IPS-20b (cell line): Measurements from ENCODE around the gene CECR2.
A peak's percentile ranks its signal among the peaks of the same experiment; 100 is the strongest.

Source experiments
- H3K27ac ChIP-seq: one replicate; pipeline ENCODE4 v1.5.1; 2013; ENCODE audit warnings: low read length
- H3K27me3 ChIP-seq: 2 replicates; pipeline ENCODE4 v1.6.1; 2013; ENCODE audit warnings: mild to moderate bottlenecking, low read length, inconsistent platforms; ENCODE audit not compliant: insufficient read depth
- H3K36me3 ChIP-seq: 2 replicates; pipeline ENCODE4 v1.6.1; 2013; ENCODE audit warnings: low read depth, mild to moderate bottlenecking, inconsistent platforms, low read length, moderate library complexity; ENCODE audit not compliant: insufficient read depth
- H3K4me1 ChIP-seq: 2 replicates; pipeline ENCODE4 v1.6.1; 2013; ENCODE audit warnings: mild to moderate bottlenecking, control low read depth, inconsistent platforms, low read length, moderate library complexity; ENCODE audit not compliant: insufficient read depth
- H3K4me3 ChIP-seq: 2 replicates; pipeline ENCODE4 v1.5.1; 2013; ENCODE audit warnings: mild to moderate bottlenecking, low read length, inconsistent platforms
- H3K9ac ChIP-seq: 2 replicates; pipeline ENCODE4 v1.6.1; 2013; ENCODE audit warnings: low read depth, mild to moderate bottlenecking, inconsistent platforms, low read length, moderate library complexity
- H3K9me3 ChIP-seq: 2 replicates; pipeline ENCODE4 v1.6.1; 2013; ENCODE audit warnings: mild to moderate bottlenecking, low read depth, low read length, inconsistent platforms; ENCODE audit not compliant: insufficient read depth

Gene CECR2

DNA sequence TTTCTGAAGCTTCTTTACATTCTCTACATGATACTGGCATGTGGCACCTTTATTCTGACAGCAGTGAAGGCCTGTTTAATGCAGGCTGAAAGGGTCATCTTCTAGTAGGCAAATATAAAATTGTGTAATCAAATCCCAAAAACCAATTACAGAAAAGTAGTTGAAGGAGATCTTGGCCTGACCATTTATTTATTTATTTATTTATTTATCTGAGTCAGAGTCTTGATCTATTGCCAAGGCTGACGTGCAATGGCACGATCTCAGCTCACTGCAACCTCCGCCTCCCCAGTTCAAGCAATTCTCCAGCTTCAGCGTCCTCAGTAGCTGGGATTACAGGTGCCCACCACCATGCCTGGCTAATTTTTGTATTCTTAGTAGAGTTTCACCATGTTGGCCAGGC, 22.7 kb upstream of the CECR2 start:
- no peaks in the 10 kb centered on the region for H3K36me3 ChIP-seq
- no peaks in the 10 kb centered on the region for H3K4me1 ChIP-seq

DNA sequence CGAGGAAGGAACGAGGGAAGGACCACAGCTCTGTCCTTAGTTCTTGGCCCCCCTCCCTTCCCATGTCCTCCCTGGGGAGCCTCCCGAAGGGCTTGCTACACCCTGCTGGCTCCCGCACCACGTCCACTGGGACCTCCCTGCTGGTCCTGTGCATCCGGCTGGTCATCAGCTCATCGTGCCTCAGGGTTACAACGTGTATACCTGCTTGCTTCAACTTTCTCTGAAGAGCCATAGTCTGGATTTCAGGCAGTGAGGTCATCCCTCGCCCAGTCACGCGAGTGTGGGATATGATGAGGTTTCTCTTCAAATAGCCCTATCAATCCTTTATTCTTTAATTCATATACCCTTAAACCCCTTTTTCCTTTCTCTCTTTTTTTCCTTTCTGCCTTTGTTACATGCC, 21.5 kb upstream of the CECR2 start:
- H3K9ac ChIP-seq: no peak overlapping the region
- no peaks in the 10 kb centered on the region for H3K4me1 ChIP-seq
- no peak overlapping the region for H3K27ac ChIP-seq
- H3K4me3 ChIP-seq: no peak overlapping the region
- H3K27me3 ChIP-seq: no peaks in the 10 kb centered on the region
- H3K9me3 ChIP-seq: no peaks in the 10 kb centered on the region
- no peaks in the 10 kb centered on the region for H3K36me3 ChIP-seq

More for the DNA sequence above, 22.7 kb upstream of the CECR2 start:
- H3K4me3 ChIP-seq: no peak overlapping the region
- H3K9me3 ChIP-seq: no peaks in the 10 kb centered on the region
- no peak overlapping the region for H3K9ac ChIP-seq
- no peak overlapping the region for H3K27ac ChIP-seq
- H3K27me3 ChIP-seq: no peaks in the 10 kb centered on the region

DNA sequence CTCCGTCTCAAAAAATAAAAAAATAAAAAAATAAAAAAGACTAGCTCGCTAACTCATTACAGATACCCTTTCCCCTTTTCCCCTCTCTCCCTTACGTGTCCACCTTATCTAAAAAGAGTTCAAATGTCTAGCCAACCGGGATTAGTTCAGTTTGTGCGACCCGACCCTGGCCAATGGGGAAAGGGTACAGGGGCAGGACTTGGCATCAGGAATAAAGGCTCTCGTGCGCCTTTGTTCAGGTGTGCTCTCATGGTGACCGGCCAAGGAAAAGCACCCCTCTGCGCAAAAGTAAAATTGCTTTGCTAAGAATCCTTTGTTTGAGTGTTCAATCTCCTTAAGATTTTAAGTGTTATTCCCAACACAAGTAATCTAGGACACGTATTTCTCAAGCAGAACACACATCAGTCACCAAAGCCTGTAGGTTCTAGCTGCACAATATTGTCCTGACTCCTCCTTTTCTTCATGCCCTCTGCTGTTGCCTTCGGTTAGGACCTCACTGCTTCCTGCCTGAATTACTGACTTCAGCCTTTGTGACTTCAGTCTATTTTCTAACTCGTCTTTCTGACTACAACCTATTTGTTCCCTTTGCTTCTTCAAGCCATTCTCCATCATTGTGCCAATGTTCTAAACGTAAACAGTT, 20.7 kb upstream of the CECR2 start:
- no peak overlapping the region for H3K4me3 ChIP-seq
- no peaks in the 10 kb centered on the region for H3K36me3 ChIP-seq
- H3K27ac ChIP-seq: no peak overlapping the region
- no peaks in the 10 kb centered on the region for H3K9me3 ChIP-seq
- H3K27me3 ChIP-seq: no peaks in the 10 kb centered on the region
- no peak overlapping the region for H3K9ac ChIP-seq
- no peaks in the 10 kb centered on the region for H3K4me1 ChIP-seq

DNA sequence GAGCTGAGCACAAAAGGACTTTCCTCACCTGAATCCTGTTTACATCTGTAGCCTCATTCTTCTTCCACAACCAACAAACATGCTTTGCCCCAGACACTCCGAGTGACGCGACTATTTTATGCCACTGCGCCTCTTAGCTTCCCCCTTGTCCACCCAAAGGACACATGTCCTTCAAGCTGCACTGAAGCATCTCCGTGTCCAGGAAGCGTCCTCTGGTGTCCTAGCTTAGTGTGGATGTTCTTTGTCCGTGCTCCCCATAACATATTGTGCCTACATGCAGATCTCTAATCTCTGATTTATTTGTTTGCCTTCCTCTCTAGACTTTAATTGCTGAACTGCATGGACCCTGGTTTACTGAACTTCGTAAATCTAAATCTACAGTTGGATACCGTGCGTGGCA, 20.1 kb upstream of the CECR2 start:
- H3K27ac ChIP-seq: no peak overlapping the region
- no peak overlapping the region for H3K9ac ChIP-seq
- no peaks in the 10 kb centered on the region for H3K27me3 ChIP-seq
- H3K4me1 ChIP-seq: no peaks in the 10 kb centered on the region
- no peak overlapping the region for H3K4me3 ChIP-seq
- H3K36me3 ChIP-seq: no peaks in the 10 kb centered on the region
- H3K9me3 ChIP-seq: no peaks in the 10 kb centered on the region

DNA sequence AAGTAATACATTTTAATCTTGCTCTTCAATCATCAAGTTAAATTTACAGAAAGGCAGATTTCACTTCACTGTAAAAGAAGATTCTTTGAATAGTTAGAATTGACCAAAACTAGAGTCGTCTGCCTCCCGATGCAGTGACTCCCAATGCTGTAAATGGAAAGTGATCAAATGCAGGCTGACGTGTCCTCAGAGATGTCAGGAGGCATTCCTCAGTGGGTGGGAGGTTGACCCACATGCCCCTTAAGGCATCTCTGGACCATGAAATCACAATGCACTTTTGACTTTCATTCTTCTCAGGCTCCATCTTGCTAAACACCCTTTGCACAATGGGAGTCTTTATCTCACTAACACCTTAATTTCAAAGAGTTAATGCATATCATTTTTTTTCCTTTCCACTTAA, 19.0 kb upstream of the CECR2 start:
- H3K27ac ChIP-seq: no peak overlapping the region
- H3K9ac ChIP-seq: no peak overlapping the region

DNA sequence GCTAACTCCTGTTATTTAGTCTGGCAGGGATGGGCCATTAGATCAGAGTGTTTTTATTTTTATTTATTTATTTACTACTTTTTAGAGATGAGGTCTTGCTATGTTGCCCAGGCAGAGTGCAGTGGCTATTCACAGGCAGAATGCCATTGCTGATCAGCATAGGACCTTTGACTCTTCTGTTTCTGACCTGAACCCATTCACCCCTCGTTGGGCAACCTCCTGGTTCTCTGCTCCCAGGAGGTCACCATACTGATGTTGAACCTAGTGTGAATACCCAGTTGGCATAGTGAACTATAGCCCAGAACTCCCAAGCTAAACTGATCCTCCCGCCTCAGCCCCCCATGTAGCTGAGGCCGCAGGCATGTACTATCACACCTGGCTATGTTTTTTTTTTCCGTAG, 16.5 kb upstream of the CECR2 start:
- no peaks in the 10 kb centered on the region for H3K36me3 ChIP-seq
- no peak overlapping the region for H3K4me3 ChIP-seq
- no peak overlapping the region for H3K27ac ChIP-seq
- H3K4me1 ChIP-seq: no peaks in the 10 kb centered on the region; the same call in 1 of the 2 replicates
- H3K9ac ChIP-seq: no peak overlapping the region
- H3K27me3 ChIP-seq: no peaks in the 10 kb centered on the region
- H3K9me3 ChIP-seq: no peaks in the 10 kb centered on the region

More for the DNA sequence above, 19.0 kb upstream of the CECR2 start:
- Histone ChIP-seq H3K27me3 (no peaks in the 10 kb centered on the region), H3K4me1 (no peaks in the 10 kb centered on the region), H3K9me3 (no peaks in the 10 kb centered on the region), H3K4me3 (no peak overlapping the region), H3K36me3 (no peaks in the 10 kb centered on the region)

DNA sequence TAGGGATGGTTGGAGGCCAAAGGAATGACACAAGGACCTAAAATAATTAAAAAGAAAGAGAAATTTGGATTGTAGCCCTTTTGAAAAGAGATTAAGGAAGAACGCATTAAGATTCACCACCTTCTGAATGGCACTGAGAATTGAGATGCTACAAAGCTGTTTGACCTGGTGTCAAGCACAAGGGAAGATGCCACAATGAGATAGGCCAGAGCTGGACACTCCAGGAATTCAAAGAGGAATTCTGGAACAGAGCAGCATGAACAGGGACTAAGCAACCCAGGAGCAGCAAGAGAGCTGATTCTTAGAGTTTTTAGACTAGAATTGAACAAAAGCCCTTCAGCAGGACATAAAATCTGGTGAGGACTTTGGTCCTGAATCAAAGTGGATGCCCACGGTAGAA, 11.6 kb upstream of the CECR2 start:
- Histone ChIP-seq H3K27ac (no peak overlapping the region), H3K27me3 (no peaks in the 10 kb centered on the region), H3K9ac (no peak overlapping the region), H3K9me3 (no peaks in the 10 kb centered on the region), H3K4me3 (no peak overlapping the region), H3K4me1 (no peaks in the 10 kb centered on the region; the same call in 1 of the 2 replicates), H3K36me3 (no peaks in the 10 kb centered on the region)

DNA sequence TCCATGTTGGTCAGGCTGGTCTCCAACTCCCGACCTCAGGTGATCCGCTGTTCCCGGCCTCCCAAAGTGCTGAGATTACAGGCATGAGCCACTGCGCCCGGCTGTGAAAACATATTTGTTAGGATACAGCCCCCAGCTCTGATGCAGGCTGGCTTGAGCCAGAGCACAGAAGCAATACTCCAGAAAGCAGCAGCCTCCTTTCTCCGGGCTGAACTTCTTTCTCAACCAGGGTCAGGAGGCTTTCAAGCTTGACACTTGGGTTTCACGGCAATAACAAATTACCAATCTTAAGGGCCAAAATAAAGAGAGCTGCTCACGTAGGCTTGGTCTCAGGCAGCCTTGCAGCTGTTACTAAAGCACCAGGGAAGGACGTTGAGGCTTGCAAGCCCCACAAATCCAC, 10.8 kb upstream of the CECR2 start:
- Histone ChIP-seq H3K27me3 (no peaks in the 10 kb centered on the region), H3K9me3 (no peaks in the 10 kb centered on the region), H3K9ac (no peak overlapping the region), H3K4me1 (no peaks in the 10 kb centered on the region; the same call in 1 of the 2 replicates), H3K4me3 (no peak overlapping the region), H3K36me3 (no peaks in the 10 kb centered on the region), H3K27ac (no peak overlapping the region)

DNA sequence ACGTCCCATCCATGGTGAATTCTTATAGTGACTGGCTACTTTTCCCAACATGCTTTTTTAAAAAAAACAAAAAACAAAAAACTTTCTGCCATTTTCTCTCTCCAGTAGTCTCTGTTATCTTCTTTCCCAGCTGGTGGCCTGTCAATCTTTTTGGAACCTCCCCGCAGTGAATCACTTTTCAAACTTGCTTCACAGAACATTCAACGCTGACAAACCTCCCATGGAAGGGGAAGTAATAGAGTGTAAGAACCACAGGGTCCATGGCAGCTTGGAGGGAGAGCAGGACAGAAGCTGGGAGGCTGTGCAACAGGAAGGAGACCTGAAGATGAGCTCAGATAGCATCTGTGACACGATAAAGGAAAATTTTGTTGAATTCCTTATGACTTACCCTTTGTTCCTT, 9.8 kb upstream of the CECR2 start:
- H3K36me3 ChIP-seq: no peaks in the 10 kb centered on the region

DNA sequence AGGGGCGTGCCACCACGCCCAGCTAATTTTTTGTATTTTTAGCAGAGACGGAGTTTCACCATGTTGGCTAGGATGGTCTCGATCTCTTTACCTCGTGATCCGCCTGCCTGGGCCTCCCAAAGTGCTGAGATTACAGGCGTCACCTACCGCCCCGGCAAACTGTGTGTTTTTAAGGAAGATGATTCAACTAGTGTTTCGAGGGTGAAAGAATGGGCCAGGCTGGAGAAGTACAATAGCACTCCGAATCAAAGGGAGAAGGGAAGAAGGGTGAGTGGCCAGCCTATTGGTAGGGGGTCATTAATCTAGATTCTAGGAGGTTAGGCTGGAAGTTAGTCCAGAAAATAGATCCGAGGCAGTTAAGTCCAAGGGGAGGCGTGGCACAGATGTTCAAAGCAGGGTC, 2.9 kb upstream of the CECR2 start:
- no peak overlapping the region for H3K27ac ChIP-seq
- peaks cover 16% of the 10 kb centered on the region for H3K4me1 ChIP-seq
- peak overlapping the region; percentile 86; the same call in 1 of the 2 replicates for H3K4me3 ChIP-seq
- no peaks in the 10 kb centered on the region for H3K27me3 ChIP-seq
- H3K36me3 ChIP-seq: no peaks in the 10 kb centered on the region
- peak overlapping the region; percentile 97; the same call in 1 of the 2 replicates for H3K9ac ChIP-seq
- H3K9me3 ChIP-seq: no peaks in the 10 kb centered on the region

More for the DNA sequence above, 9.8 kb upstream of the CECR2 start:
- Histone ChIP-seq H3K27me3 (no peaks in the 10 kb centered on the region), H3K27ac (no peak overlapping the region), H3K9ac (0 out of 2 replicates have a peak overlapping the region, but pooled peaks have one; percentile 8), H3K9me3 (no peaks in the 10 kb centered on the region), H3K4me1 (no peaks in the 10 kb centered on the region; the same call in 1 of the 2 replicates), H3K4me3 (no peak overlapping the region)

DNA sequence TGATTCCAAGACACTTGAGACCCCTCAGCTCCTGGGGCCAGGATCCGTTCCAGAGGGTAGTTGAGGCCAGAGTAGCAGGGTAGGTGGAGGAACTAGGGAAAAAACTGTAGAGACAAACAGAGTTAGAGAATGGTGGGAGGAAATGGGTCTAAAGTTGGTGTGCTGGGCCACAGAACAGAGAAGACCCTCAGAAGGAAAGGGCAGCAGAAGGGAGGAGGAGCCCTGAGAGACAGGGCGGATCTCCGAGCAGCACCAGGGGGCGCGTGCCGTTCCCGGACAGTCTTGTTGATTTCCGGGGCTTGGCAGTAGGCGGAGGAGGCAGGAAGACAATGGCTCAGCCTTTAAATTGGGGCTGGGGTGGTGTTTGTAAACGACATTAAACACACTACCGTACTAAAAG, 2.4 kb upstream of the CECR2 start:
- no peaks in the 10 kb centered on the region for H3K36me3 ChIP-seq
- no peak overlapping the region for H3K27ac ChIP-seq
- H3K9ac ChIP-seq: peak overlapping the region; percentile 97; the same call in 1 of the 2 replicates
- H3K27me3 ChIP-seq: no peaks in the 10 kb centered on the region
- peak overlapping the region; percentile 86 for H3K4me3 ChIP-seq
- H3K4me1 ChIP-seq: peaks cover 18% of the 10 kb centered on the region
- H3K9me3 ChIP-seq: no peaks in the 10 kb centered on the region

DNA sequence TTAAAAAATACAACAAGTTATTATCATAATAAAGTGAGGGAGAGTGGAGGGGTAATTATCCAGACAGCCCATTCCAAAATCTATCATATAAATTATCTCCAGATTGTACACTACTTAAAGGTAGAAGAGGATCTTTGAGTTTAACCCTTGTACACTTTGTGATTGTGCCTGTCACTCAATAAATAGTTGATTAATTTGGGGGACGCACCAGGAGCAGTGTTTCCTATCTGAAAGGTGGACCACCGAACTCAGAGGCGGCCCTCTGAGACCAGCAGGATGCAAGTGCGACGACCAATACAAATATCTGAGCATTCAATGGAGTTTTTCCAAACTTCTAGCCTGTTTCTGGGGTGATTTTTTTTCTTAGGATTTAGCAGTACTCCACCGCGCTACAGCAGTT, 1.1 kb upstream of the CECR2 start:
- Histone ChIP-seq H3K4me3 (peak overlapping the region; percentile 86), H3K4me1 (peaks cover 20% of the 10 kb centered on the region), H3K9ac (peak overlapping the region; percentile 97; the same call in 1 of the 2 replicates), H3K9me3 (no peaks in the 10 kb centered on the region), H3K27ac (peak overlapping the region; percentile 96), H3K27me3 (no peaks in the 10 kb centered on the region), H3K36me3 (no peaks in the 10 kb centered on the region)
